Adrenal gland (tissue), 12 donors: ENCODE data around the gene TOMT. TPM values are rescaled to one million over a fixed set of nuclear protein-coding genes. Genes with fewer than 3 reads are reported as not detected.

Source experiments
- DNase-seq, 7 donors: peaks; one replicate each; pipeline ENCODE4 v3.0.0-alpha.2; 2019 to 2020
- H3K27ac ChIP-seq, 5 donors: fragments of 200-600 bp; sonication (generic) in 4 of 5; 1 replicate in 3 of 5; 2 replicates in 2 of 5; pipeline versions ENCODE4 v1.5.1 to v1.8.0; 2016 to 2020; ENCODE audit warnings: mild to moderate bottlenecking in 1 of 5
- H3K27me3 ChIP-seq: fragments of 200-600 bp; 2 replicates; pipeline ENCODE4 v1.8.0; 2021
- H3K36me3 ChIP-seq, 2 donors: fragments of 200-600 bp; replicated peaks in 1 of 2; 1 replicate in 1 of 2; 2 replicates in 1 of 2; pipeline versions ENCODE4 v1.5.1 to v1.8.0; 2018 to 2022
- H3K4me1 ChIP-seq, 2 donors: fragments of 200-600 bp; replicated peaks in 1 of 2; 1 replicate in 1 of 2; 2 replicates in 1 of 2; pipeline versions ENCODE4 v1.5.1 to v1.8.0; 2018 to 2021
- H3K4me3 ChIP-seq, 4 donors: fragments of 200-600 bp; sonication (generic) in 3 of 4; one replicate each; pipeline ENCODE4 v1.5.1; 2016 to 2018
- H3K9me3 ChIP-seq, 3 donors: fragments of 200-600 bp; sonication (generic) in 1 of 3; replicated peaks in 1 of 3; 1 replicate in 2 of 3; 2 replicates in 1 of 3; pipeline versions ENCODE4 v1.5.1 to v1.8.0; 2016 to 2021
- CTCF ChIP-seq, 6 experiments: fragments of 450-650 bp in 4 of 6; fragments of 200-600 bp in 2 of 6; sonication (generic) in 1 of 6; IDR thresholded peaks; 1 replicate in 5 of 6; 2 replicates in 1 of 6; pipeline versions ENCODE4 v1.5.1 to v1.8.0; 2016 to 2021; ENCODE audit warnings: antibody characterized with exemption in 6 of 6, mild to moderate bottlenecking in 2 of 6, moderate library complexity in 1 of 6
- POLR2A ChIP-seq, 2 donors: fragments of 450-650 bp; IDR thresholded peaks; one replicate each; pipeline ENCODE4 v1.6.1; 2017; ENCODE audit warnings: antibody characterized with exemption in 2 of 2, mild to moderate bottlenecking in 2 of 2, moderate library complexity in 1 of 2
- WGBS, 4 donors: extraction: QIAGEN DNeasy Blood & Tissue Kit in 2 of 4; methylation state at CpG; one replicate each; pipeline versions ENCODE4 v1.1.5 to v1.1.7; 2013 to 2017; 5-methylcytosine and 5-hydroxymethylcytosine counted together
- intact Hi-C, 2 donors: fragments of 100-400 bp; cut with DNase I; formaldehyde crosslinking; loops; one replicate each; pipeline versions ENCODE4 v1.14.1 to v1.15.0; 2022 to 2023
- polyA plus RNA-seq, 3 donors: library from polyadenylated mRNA; stranded (reverse); fragments of 200-250 nt in 2 of 3; fragments of 350-450 nt in 1 of 3; fragmentation: Illumina TruSeq in 1 of 3; extraction: RNeasy Lipid Tissue Mini Kit (QIAGEN cat#74804) in 1 of 3; gene quantifications; one replicate each; pipeline ENCODE4 v1.2.3, GENCODE V29; 2013 to 2014
- total RNA-seq, 9 donors: library from RNA; depleted of rRNA in 4 of 9; stranded (reverse); fragments of >200 nt in 4 of 9; fragments of 120-200 nt in 1 of 9; fragmentation: NEBNext Ultra II Directional in 1 of 9; extraction: Animal tissue kit (Norgen Biotek cat#: 25700) in 1 of 9; gene quantifications; one replicate each; pipeline versions ENCODE4 v1.1.0 to v1.2.4, GENCODE V29; 2013 to 2023
- donor health status: healthy with polysubstance abuse.
- donor health status: Bipolar disorder and iron deficiency.
- donor health status: DM: yes; HTN: yes; CAD: no.
- donor health status: DM: no; HTN: no; CAD: no.
- donor health status: DM: no; HTN: no; CAD: no.
- donor health status: DM: yes; HTN: yes; CAD: no.

TOMT gene
- total and polyA plus RNA-seq, 12 donors: not detected

GRCh38 chr11:72081821-72082453 is 23.8 kb upstream of the TOMT start:
- peak in 1 of 7 donors; percentile 42 for DNase-seq
- Histone ChIP-seq H3K4me3 (no peak overlapping the region), H3K9me3 (no peaks in the 10 kb centered on the region), H3K4me1 (peaks cover 11 to 42% of the 10 kb centered on the region in 2 donors), H3K36me3 (no peaks in the 10 kb centered on the region), H3K27ac (peak overlapping the region in 2 of 5 donors; percentile 18 to 93), H3K27me3 (no peaks in the 10 kb centered on the region)
- 76 to 85% (median 83%) methylated on average over 3 of the region's 3 CpGs for WGBS, 4 donors
- intact Hi-C loops: no loop called here
- TF ChIP-seq CTCF (IDR thresholded peaks at IDR 0.05) (no peak), POLR2A (IDR thresholded peaks at IDR 0.05) (no peak)

- peaks cover 0 to 6% of the 10 kb centered on the region in 2 donors for H3K36me3 ChIP-seq
- WGBS, 4 donors: 80 to 95% (median 89%) methylated on average over 2 of the region's 2 CpGs
- H3K27ac ChIP-seq: no peak overlapping the region
- no peak for DNase-seq
- TF ChIP-seq CTCF (IDR thresholded peaks at IDR 0.05) (no peak), POLR2A (IDR thresholded peaks at IDR 0.05) (no peak)
- no peaks in the 10 kb centered on the region for H3K9me3 ChIP-seq
- H3K27me3 ChIP-seq: no peaks in the 10 kb centered on the region
- H3K4me1 ChIP-seq: peaks cover 11 to 46% of the 10 kb centered on the region in 2 donors
- intact Hi-C loops: no loop called here
- H3K4me3 ChIP-seq: no peak overlapping the region
These were observed 22.3 kb upstream of the TOMT start for GRCh38 chr11:72083414-72083813.

DNA sequence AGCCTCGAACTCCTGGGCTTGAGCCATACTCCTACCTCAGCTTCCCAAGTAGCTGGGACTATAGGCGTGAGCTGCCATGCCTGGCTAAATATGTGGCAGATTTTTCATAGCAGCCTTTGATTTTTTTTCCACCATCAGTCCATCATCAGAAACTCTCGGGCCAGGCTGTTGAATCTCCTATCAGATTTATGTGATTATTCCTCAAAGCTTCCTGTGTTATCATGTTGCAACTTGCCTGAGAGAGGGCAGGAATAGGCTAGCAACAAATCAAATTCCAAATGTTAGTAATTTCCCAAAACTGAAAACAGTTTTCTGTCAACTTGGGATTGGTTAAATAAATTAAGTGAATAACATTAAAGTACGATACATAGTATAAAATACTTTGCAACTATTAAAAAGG is 21.6 kb upstream of the TOMT start:
- Histone ChIP-seq H3K27ac (no peak overlapping the region), H3K27me3 (no peaks in the 10 kb centered on the region), H3K36me3 (peaks cover 0 to 9% of the 10 kb centered on the region in 2 donors), H3K4me3 (no peak overlapping the region), H3K4me1 (peaks cover 8 to 39% of the 10 kb centered on the region in 2 donors), H3K9me3 (no peaks in the 10 kb centered on the region)
- WGBS, 4 donors: 58 to 71% (median 64%) methylated on average over 4 of the region's 4 CpGs
- DNase-seq: no peak
- TF ChIP-seq CTCF (IDR thresholded peaks at IDR 0.05): no peak
- no peak for TF ChIP-seq POLR2A (IDR thresholded peaks at IDR 0.05)
- intact Hi-C loops: no loop called here

DNA sequence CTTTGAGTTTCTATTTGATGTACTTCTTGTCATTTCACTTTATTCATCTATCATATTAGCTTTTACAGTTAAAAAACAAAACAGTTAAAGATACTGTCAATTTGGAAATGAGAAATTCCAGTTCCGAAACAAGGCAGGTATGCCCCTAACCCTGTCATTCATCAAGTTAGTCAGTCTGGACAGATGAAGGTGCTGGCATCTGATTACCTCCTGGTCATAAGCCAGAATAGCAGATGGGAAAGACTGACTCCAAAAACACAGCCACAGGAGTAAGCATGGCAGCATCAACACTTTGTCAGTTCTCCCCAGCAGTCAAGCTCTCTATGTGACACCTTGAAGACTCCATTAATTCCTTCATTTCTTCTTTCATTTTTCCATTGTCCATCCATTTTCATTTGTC is 20.8 kb upstream of the TOMT start:
- no peak for DNase-seq
- WGBS, 4 donors: 75 to 91% (median 85%) methylated on average over 1 of the region's 1 CpG
- H3K27me3 ChIP-seq: no peaks in the 10 kb centered on the region
- H3K27ac ChIP-seq: no peak overlapping the region
- H3K4me1 ChIP-seq: peaks cover 0 to 39% of the 10 kb centered on the region in 2 donors
- no peak for TF ChIP-seq CTCF (IDR thresholded peaks at IDR 0.05)
- no peak for TF ChIP-seq POLR2A (IDR thresholded peaks at IDR 0.05)
- H3K9me3 ChIP-seq: no peaks in the 10 kb centered on the region
- intact Hi-C loops: no loop called here
- H3K36me3 ChIP-seq: peaks cover 0 to 10% of the 10 kb centered on the region in 2 donors
- no peak overlapping the region for H3K4me3 ChIP-seq
